ENCODE results near the gene PLK5. TPM values are rescaled to one million over a fixed set of nuclear protein-coding genes. Genes with fewer than 3 reads are reported as not detected.

The PLK5 gene
- total and polyA plus RNA-seq, 2 of the 4 experiments (the other 2 are of a cell fraction), result not detected

DNA sequence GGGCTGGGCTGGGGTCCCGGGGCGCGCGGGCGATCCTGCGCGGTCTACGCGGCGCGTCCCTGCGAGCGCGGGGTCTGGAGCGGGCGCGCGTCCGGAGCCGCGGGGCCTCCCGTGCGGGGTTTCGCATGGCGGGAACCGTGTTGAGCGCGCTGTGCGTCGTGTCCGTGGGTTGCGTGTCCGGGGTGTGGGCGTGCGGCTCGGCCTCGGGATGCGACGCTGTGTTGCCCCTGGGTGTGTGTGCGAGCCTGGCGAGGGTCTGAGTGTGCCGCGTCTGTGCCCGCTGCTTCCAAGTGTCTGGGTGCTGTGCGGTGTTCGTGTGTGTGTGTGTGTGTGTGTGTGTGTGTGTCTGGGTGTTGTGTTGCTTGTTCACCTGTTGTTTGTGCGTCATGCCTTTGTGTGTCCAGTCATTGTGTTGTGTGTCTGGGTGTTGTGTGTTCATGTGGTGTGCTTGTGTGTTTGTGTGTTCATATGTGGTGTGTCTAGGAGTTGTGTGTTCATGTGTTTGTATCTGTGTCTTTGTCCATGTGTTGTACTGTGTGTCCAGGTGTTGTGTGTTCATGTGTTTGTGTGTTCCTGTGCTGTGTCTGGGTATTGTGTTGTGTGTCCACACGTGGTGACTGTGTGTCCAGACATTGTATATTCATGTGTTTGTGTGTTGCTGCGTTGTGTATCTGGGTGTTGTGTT lies 552 bp downstream of the PLK5 start:
- Histone ChIP-seq H3K27me3 (ENCODE audit: control insufficient read depth, insufficient read depth, low read length) (peaks cover 34% of the 10 kb centered on the region), H3K9me3 (ENCODE audit: control insufficient read depth, insufficient read depth, low read length) (no peaks in the 10 kb centered on the region), H4K91ac (ENCODE audit: insufficient read depth, low read depth, low read length) (no peak overlapping the region), H4K5ac (ENCODE audit: low read depth, low read length) (no peak overlapping the region), H2AFZ (replicated peaks; ENCODE audit: low read length, poor library complexity) (peak overlapping the region; percentile 58), H3K36me3 (ENCODE audit: control insufficient read depth, insufficient read depth, low read length) (no peaks in the 10 kb centered on the region), H2AK5ac (ENCODE audit: low read depth, low read length) (no peak overlapping the region), H2BK5ac (ENCODE audit: low read depth, low read length, poor library complexity, severe bottlenecking) (no peak overlapping the region), H3K14ac (replicated peaks; ENCODE audit: low read depth, low read length) (no peak overlapping the region), H3K4me2 (ENCODE audit: low read depth, low read length) (no peak overlapping the region), H2AK9ac (replicated peaks; ENCODE audit: low read depth, low read length, poor library complexity) (no peak overlapping the region), H3K4ac (ENCODE audit: low read depth, low read length) (no peak overlapping the region), H3K9ac (ENCODE audit: low read depth, low read length) (no peak overlapping the region), H3K79me1 (ENCODE audit: low read depth in 1 of 2, low read length in 2 of 2) (no peaks in the 10 kb centered on the region), H3K4me3 (ENCODE audit: insufficient read depth, low read depth, low read length) (no peak overlapping the region), H3K18ac (ENCODE audit: low read depth, low read length) (no peak overlapping the region), H4K20me1 (ENCODE audit: insufficient read depth, low read length) (peaks cover 7% of the 10 kb centered on the region; the same call in 1 of the 2 replicates), H3K27ac (ENCODE audit: insufficient read depth, low read length) (no peak overlapping the region), H3K9me1 (ENCODE audit: insufficient read depth, low read length) (peaks cover 4% of the 10 kb centered on the region; the same call in 1 of the 2 replicates), H3K23ac (ENCODE audit: low read depth, low read length) (peak overlapping the region; percentile 22), H3K56ac (ENCODE audit: extremely low read depth, insufficient read depth, low read length) (no peak overlapping the region), H4K8ac (ENCODE audit: low read depth in 2 of 2, low read length in 2 of 2) (no peak overlapping the region), H2BK15ac (ENCODE audit: low read depth, low read length) (no peak overlapping the region), H2BK20ac (ENCODE audit: low read depth, low read length) (no peak overlapping the region), H3K4me1 (ENCODE audit: control insufficient read depth, insufficient read depth, low read length) (no peaks in the 10 kb centered on the region; the same call in 1 of the 2 replicates), H2BK120ac (ENCODE audit: low read depth, low read length) (no peak overlapping the region)
- POLR2A ChIA-PET (ENCODE audit: unreplicated experiment), result no interaction called here
- in situ Hi-C loops (cut with MboI; ENCODE audit: low sequenced_read_pairs) (no loop called here), intact Hi-C loops (cut with micrococcal nuclease) (no loop called here), dilution Hi-C loops (cut with HindIII; ENCODE audit: low sequenced_read_pairs, unreplicated experiment) (no loop called here)
- TF ChIP-seq FOS (IDR thresholded peaks at IDR 0.05; ENCODE audit: low read depth, low read length), result no peak
- TF ChIP-seq MXI1 (IDR thresholded peaks at IDR 0.05; ENCODE audit: borderline replicate concordance, low read depth, low read length), result no peak
- no peak for TF ChIP-seq NFE2L2 (IDR thresholded peaks at IDR 0.05; ENCODE audit: low read depth, low read length)
- TF ChIP-seq RAD21 (IDR thresholded peaks at IDR 0.05; ENCODE audit: low read length), result no peak
- TF ChIP-seq, protein P1, sequence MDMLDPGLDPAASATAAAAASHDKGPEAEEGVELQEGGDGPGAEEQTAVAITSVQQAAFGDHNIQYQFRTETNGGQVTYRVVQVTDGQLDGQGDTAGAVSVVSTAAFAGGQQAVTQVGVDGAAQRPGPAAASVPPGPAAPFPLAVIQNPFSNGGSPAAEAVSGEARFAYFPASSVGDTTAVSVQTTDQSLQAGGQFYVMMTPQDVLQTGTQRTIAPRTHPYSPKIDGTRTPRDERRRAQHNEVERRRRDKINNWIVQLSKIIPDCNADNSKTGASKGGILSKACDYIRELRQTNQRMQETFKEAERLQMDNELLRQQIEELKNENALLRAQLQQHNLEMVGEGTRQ (IDR thresholded peaks at IDR 0.05; ENCODE audit: low read depth, low read length), result no peak
- no peak for TF ChIP-seq SMC3 (IDR thresholded peaks at IDR 0.05; ENCODE audit: low read depth, low read length)
- TF ChIP-seq, protein P2, sequence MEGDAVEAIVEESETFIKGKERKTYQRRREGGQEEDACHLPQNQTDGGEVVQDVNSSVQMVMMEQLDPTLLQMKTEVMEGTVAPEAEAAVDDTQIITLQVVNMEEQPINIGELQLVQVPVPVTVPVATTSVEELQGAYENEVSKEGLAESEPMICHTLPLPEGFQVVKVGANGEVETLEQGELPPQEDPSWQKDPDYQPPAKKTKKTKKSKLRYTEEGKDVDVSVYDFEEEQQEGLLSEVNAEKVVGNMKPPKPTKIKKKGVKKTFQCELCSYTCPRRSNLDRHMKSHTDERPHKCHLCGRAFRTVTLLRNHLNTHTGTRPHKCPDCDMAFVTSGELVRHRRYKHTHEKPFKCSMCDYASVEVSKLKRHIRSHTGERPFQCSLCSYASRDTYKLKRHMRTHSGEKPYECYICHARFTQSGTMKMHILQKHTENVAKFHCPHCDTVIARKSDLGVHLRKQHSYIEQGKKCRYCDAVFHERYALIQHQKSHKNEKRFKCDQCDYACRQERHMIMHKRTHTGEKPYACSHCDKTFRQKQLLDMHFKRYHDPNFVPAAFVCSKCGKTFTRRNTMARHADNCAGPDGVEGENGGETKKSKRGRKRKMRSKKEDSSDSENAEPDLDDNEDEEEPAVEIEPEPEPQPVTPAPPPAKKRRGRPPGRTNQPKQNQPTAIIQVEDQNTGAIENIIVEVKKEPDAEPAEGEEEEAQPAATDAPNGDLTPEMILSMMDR (conservative IDR thresholded peaks at IDR 0.05; ENCODE audit: low read depth, low read length), result no peak
- TF ChIP-seq, protein P3, sequence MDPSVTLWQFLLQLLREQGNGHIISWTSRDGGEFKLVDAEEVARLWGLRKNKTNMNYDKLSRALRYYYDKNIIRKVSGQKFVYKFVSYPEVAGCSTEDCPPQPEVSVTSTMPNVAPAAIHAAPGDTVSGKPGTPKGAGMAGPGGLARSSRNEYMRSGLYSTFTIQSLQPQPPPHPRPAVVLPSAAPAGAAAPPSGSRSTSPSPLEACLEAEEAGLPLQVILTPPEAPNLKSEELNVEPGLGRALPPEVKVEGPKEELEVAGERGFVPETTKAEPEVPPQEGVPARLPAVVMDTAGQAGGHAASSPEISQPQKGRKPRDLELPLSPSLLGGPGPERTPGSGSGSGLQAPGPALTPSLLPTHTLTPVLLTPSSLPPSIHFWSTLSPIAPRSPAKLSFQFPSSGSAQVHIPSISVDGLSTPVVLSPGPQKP (IDR thresholded peaks at IDR 0.05; ENCODE audit: borderline replicate concordance, low read depth, low read length), result no peak
- TF ChIP-seq MAFK (IDR thresholded peaks at IDR 0.05; ENCODE audit: low read depth, low read length), result no peak
- TF ChIP-seq RCOR1 (IDR thresholded peaks at IDR 0.05; ENCODE audit: insufficient replicate concordance, low read length), result no peak
- TF ChIP-seq POLR2A (IDR thresholded peaks at IDR 0.05; ENCODE audit: low read depth, low read length), result no peak
- TF ChIP-seq CHD1 (IDR thresholded peaks at IDR 0.05; ENCODE audit: low read depth, low read length), result no peak
- DNase-seq (no peak), ATAC-seq (ENCODE audit: low read depth) (no peak)
- CTCF ChIA-PET, result interaction anchor here (0.6 kb wide), 1 partner anchor 52 kb away, joined by 3 read pairs; no protein-coding TSS in a partner anchor
- no TSS peak for BruUV-seq (replicated peaks)
- 7% methylated on average over 22 of the region's 49 CpGs; no CpG with 5 or more reads in 1 of the 2 experiments for WGBS, 2 experiments (ENCODE audit: extremely low coverage in 2 of 2, insufficient read length in 1 of 2)

Data from IMR-90 (cell line).